Measurements from ENCODE around the gene TAF4B. TPM values are rescaled to one million over a fixed set of nuclear protein-coding genes. Genes with fewer than 3 reads are reported as not detected.
"Not testable (repeated sequence)": the region's sequence is repeated elsewhere in the genome, so short reads cannot be mapped to it uniquely, and the experiment has no call there.

Gene TAF4B
- polyA plus RNA-seq, 1 of the 3 experiments (the other 2 are of a cell fraction), result 1.3 TPM

- DNase-seq, result no peak
- Histone ChIP-seq H2AFZ (ENCODE audit: low read depth) (no peak overlapping the region), H3K79me2 (ENCODE audit: insufficient read depth) (no peaks in the 10 kb centered on the region), H4K20me1 (ENCODE audit: insufficient read depth) (no peaks in the 10 kb centered on the region), H3K9ac (no peak overlapping the region), H3K4me1 (ENCODE audit: control insufficient read depth in 1 of 2, insufficient read depth in 2 of 2, low read depth in 1 of 2, low read length in 1 of 2) (no peaks in the 10 kb centered on the region), H3K27me3 (ENCODE audit: insufficient read depth) (no peaks in the 10 kb centered on the region), H3K4me2 (no peak overlapping the region), H3F3A (replicated peaks; ENCODE audit: insufficient read depth) (no peaks in the 10 kb centered on the region), H3K27ac (ENCODE audit: low read depth in 2 of 2, low read length in 1 of 2) (no peak overlapping the region), H3K9me2 (no peaks in the 10 kb centered on the region), H3K36me3 (replicated peaks in 1 of 2; ENCODE audit: control insufficient read depth in 1 of 2, insufficient read depth in 2 of 2, low read length in 1 of 2) (no peaks in the 10 kb centered on the region), H3K9me3 (no peaks in the 10 kb centered on the region), H3K4me3 (ENCODE audit: low read depth in 2 of 2, low read length in 1 of 2) (no peak overlapping the region)
- TF ChIP-seq TEAD4 (IDR thresholded peaks at IDR 0.05; ENCODE audit: borderline replicate concordance, insufficient read depth) (no peak), NRF1 (IDR thresholded peaks at IDR 0.05; ENCODE audit: low read depth, low read length) (no peak), POLR2AphosphoS5 (IDR thresholded peaks at IDR 0.05; ENCODE audit: low read depth, low read length) (no peak), CHD2 (IDR thresholded peaks at IDR 0.05; ENCODE audit: low read length, partially characterized antibody) (no peak), EZH2phosphoT487 (IDR thresholded peaks at IDR 0.05; ENCODE audit: borderline replicate concordance, low read depth) (no peak), IRF3 (IDR thresholded peaks at IDR 0.05; ENCODE audit: low read depth, low read length) (no peak), RXRA (IDR thresholded peaks at IDR 0.05; ENCODE audit: borderline replicate concordance, low read depth) (no peak)
- ChIA-PET POLR2A (no interaction called here), CTCF (interaction anchor here (0.6 kb wide), 1 partner anchor 78 kb away, joined by 3 read pairs; no protein-coding TSS in a partner anchor)
- 88% methylated on average over 1 of the region's 1 CpG for WGBS (ENCODE audit: low lambda C conversion rate)
Measured at GRCh38 chr18:26376105-26376504, 149.9 kb downstream of the TAF4B start.

GRCh38 chr18:26378701-26379100 lies 152.5 kb downstream of the TAF4B start:
- Histone ChIP-seq H3K27me3 (ENCODE audit: insufficient read depth) (no peaks in the 10 kb centered on the region), H2AFZ (ENCODE audit: low read depth) (no peak overlapping the region), H3K36me3 (replicated peaks in 1 of 2; ENCODE audit: control insufficient read depth in 1 of 2, insufficient read depth in 2 of 2, low read length in 1 of 2) (no peaks in the 10 kb centered on the region), H3K9me3 (no peaks in the 10 kb centered on the region), H3K4me2 (no peak overlapping the region), H3K79me2 (ENCODE audit: insufficient read depth) (no peaks in the 10 kb centered on the region), H3K9me2 (no peaks in the 10 kb centered on the region), H3K4me1 (ENCODE audit: control insufficient read depth in 1 of 2, insufficient read depth in 2 of 2, low read depth in 1 of 2, low read length in 1 of 2) (no peaks in the 10 kb centered on the region), H3K27ac (ENCODE audit: low read depth in 2 of 2, low read length in 1 of 2) (no peak overlapping the region), H3F3A (replicated peaks; ENCODE audit: insufficient read depth) (no peaks in the 10 kb centered on the region), H3K9ac (no peak overlapping the region), H3K4me3 (ENCODE audit: low read depth in 2 of 2, low read length in 1 of 2) (no peak overlapping the region), H4K20me1 (ENCODE audit: insufficient read depth) (no peaks in the 10 kb centered on the region)
- no peak for TF ChIP-seq RFX5 (IDR thresholded peaks at IDR 0.05; ENCODE audit: low read length)
- TF ChIP-seq REST (IDR thresholded peaks at IDR 0.05; ENCODE audit: low read depth, low read length), result no peak
- no peak for TF ChIP-seq CTCF (IDR thresholded peaks at IDR 0.05)
- no peak for TF ChIP-seq SIN3A (IDR thresholded peaks at IDR 0.05; ENCODE audit: borderline replicate concordance, low read depth, low read length)
- TF ChIP-seq MXI1 (IDR thresholded peaks at IDR 0.05; ENCODE audit: low read depth, low read length), result no peak
- no peak for TF ChIP-seq EZH2phosphoT487 (IDR thresholded peaks at IDR 0.05; ENCODE audit: borderline replicate concordance, low read depth)
- TF ChIP-seq MAX (IDR thresholded peaks at IDR 0.05; ENCODE audit: low read depth), result no peak
- DNase-seq, result no peak
- CTCF ChIA-PET, result interaction anchor here (1.2 kb wide), 1 partner anchor 56 kb away, joined by 3 read pairs; no protein-coding TSS in a partner anchor
- POLR2A ChIA-PET, result no interaction called here

GRCh38 chr18:26381555-26381954 lies 155.3 kb downstream of the TAF4B start:
- H3K4me3 ChIP-seq (ENCODE audit: low read depth in 2 of 2, low read length in 1 of 2); H4K20me1 ChIP-seq (ENCODE audit: insufficient read depth); H3K4me1 ChIP-seq (ENCODE audit: control insufficient read depth in 1 of 2, insufficient read depth in 2 of 2, low read depth in 1 of 2, low read length in 1 of 2); H3K9ac ChIP-seq; H3K36me3 ChIP-seq (replicated peaks in 1 of 2; ENCODE audit: control insufficient read depth in 1 of 2, insufficient read depth in 2 of 2, low read length in 1 of 2); H3K9me3 ChIP-seq; H3K4me2 ChIP-seq; H2AFZ ChIP-seq (ENCODE audit: low read depth); H3K9me2 ChIP-seq; H3K27me3 ChIP-seq (ENCODE audit: insufficient read depth); H3F3A ChIP-seq (replicated peaks; ENCODE audit: insufficient read depth); H3K27ac ChIP-seq (ENCODE audit: low read depth in 2 of 2, low read length in 1 of 2); H3K79me2 ChIP-seq (ENCODE audit: insufficient read depth); POLR2A ChIA-PET; DNase-seq: not testable (repeated sequence)
- WGBS (ENCODE audit: low lambda C conversion rate), result 98% methylated on average over 8 of the region's 8 CpGs
- CTCF ChIA-PET, result interaction anchor here (1.0 to 1.2 kb wide), 2 partner anchors 11 to 13 kb away, joined by 3 read pairs; no protein-coding TSS in a partner anchor

All from SK-N-SH (cell line).